MM.1S (cell line): ENCODE results near the gene CAPN10.

Experiments
- DNase-seq: peaks from one replicate; pipeline ENCODE4 v3.0.0-alpha.2; 2015
- H2AFZ ChIP-seq: fragments of 300-600 bp; sonication (generic); 2 replicates; pipeline ENCODE4 v1.6.0; 2016; ENCODE audit warnings: antibody characterized with exemption, low read length
- H3F3A ChIP-seq: fragments of 300-600 bp; sonication (generic); 2 replicates; pipeline ENCODE4 v1.6.1; 2016; ENCODE audit warnings: mild to moderate bottlenecking, antibody characterized with exemption, low read length, moderate library complexity, mixed read lengths; ENCODE audit not compliant: insufficient read depth
- H3K27ac ChIP-seq: fragments of 300-600 bp; sonication (generic); 2 replicates; pipeline ENCODE4 v1.5.1; 2016; ENCODE audit warnings: mild to moderate bottlenecking, low read length
- H3K27me3 ChIP-seq: fragments of 300-600 bp; sonication (generic); replicated peaks from 2 replicates; pipeline ENCODE4 v1.6.0; 2016; ENCODE audit warnings: low read length; ENCODE audit not compliant: insufficient read depth
- H3K36me3 ChIP-seq: fragments of 300-600 bp; sonication (generic); replicated peaks from 2 replicates; pipeline ENCODE4 v1.6.1; 2016; ENCODE audit warnings: mild to moderate bottlenecking, low read length, mixed read lengths; ENCODE audit not compliant: insufficient read depth
- H3K4me1 ChIP-seq: fragments of 300-600 bp; sonication (generic); 2 replicates; pipeline ENCODE4 v1.6.1; 2016; ENCODE audit warnings: low read length, mixed read lengths
- H3K4me2 ChIP-seq: fragments of 300-600 bp; sonication (generic); 2 replicates; pipeline ENCODE4 v1.6.0; 2016; ENCODE audit warnings: low read depth, low read length
- H3K4me3 ChIP-seq: fragments of 300-600 bp; sonication (generic); 2 replicates; pipeline ENCODE4 v1.5.1; 2016; ENCODE audit warnings: low read length, mixed read lengths
- H3K79me2 ChIP-seq: fragments of 300-600 bp; sonication (generic); 2 replicates; pipeline ENCODE4 v1.6.1; 2016; ENCODE audit warnings: mixed run types, low read length, mixed read lengths
- H3K9ac ChIP-seq: fragments of 300-600 bp; sonication (generic); 2 replicates; pipeline ENCODE4 v1.6.1; 2016; ENCODE audit warnings: low read length, mixed read lengths
- H3K9me2 ChIP-seq: fragments of 300-600 bp; sonication (generic); replicated peaks from 2 replicates; pipeline ENCODE4 v1.6.1; 2016; ENCODE audit warnings: mild to moderate bottlenecking, low read length, mixed read lengths; ENCODE audit not compliant: insufficient read depth
- H3K9me3 ChIP-seq: fragments of 300-600 bp; sonication (generic); replicated peaks from 2 replicates; pipeline ENCODE4 v1.6.1; 2016; ENCODE audit warnings: mild to moderate bottlenecking, low read length, mixed read lengths; ENCODE audit not compliant: insufficient read depth
- H4K20me1 ChIP-seq: fragments of 300-600 bp; sonication (generic); 2 replicates; pipeline ENCODE4 v1.6.1; 2016; ENCODE audit warnings: mild to moderate bottlenecking, low read length, moderate library complexity, mixed read lengths; ENCODE audit not compliant: insufficient read depth
- EZH2 ChIP-seq: fragments of 300-600 bp; sonication (generic); optimal IDR thresholded peaks from 2 replicates; pipeline ENCODE3; 2017; ENCODE audit warnings: low read depth, mild to moderate bottlenecking, antibody characterized with exemption, low read length, mixed read lengths
- EZH2phosphoT487 ChIP-seq: fragments of 300-600 bp; sonication (generic); IDR thresholded peaks from 2 replicates; pipeline ENCODE4 v1.6.1; 2018; ENCODE audit warnings: antibody characterized with exemption, low read length
- TF ChIP-seq, protein P1 (sequence below): fragments of 300-600 bp; sonication (generic); IDR thresholded peaks from 2 replicates; pipeline ENCODE4 v1.5.1; 2016; ENCODE audit warnings: antibody characterized with exemption, low read length, mixed read lengths

The CAPN10 gene

DNA sequence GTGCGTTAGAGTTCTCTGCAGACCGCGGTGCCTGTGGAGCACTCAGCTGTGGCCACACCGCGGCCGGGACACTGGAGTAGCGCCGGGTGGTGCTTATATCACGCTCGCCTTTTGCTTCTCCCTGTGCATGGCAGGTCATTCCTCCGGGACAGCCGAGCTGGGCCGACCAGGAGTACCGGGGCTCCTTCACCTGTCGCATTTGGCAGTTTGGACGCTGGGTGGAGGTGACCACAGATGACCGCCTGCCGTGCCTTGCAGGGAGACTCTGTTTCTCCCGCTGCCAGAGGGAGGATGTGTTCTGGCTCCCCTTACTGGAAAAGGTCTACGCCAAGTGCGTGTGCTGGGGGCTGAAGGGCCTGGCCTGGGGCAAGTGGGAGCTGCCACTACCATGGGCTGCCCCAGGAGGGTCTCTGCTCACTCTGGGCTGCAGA, 4.2 kb downstream of the CAPN10 start:
- H3K79me2 ChIP-seq: peaks cover 83% of the 10 kb centered on the region
- H3K27ac ChIP-seq: no peak overlapping the region
- H3K36me3 ChIP-seq: no peaks in the 10 kb centered on the region; the same call in 1 of the 2 replicates
- no peaks in the 10 kb centered on the region for H3K9me3 ChIP-seq
- TF ChIP-seq EZH2phosphoT487 (no peak), EZH2 (no peak)
- TF ChIP-seq, protein P1, sequence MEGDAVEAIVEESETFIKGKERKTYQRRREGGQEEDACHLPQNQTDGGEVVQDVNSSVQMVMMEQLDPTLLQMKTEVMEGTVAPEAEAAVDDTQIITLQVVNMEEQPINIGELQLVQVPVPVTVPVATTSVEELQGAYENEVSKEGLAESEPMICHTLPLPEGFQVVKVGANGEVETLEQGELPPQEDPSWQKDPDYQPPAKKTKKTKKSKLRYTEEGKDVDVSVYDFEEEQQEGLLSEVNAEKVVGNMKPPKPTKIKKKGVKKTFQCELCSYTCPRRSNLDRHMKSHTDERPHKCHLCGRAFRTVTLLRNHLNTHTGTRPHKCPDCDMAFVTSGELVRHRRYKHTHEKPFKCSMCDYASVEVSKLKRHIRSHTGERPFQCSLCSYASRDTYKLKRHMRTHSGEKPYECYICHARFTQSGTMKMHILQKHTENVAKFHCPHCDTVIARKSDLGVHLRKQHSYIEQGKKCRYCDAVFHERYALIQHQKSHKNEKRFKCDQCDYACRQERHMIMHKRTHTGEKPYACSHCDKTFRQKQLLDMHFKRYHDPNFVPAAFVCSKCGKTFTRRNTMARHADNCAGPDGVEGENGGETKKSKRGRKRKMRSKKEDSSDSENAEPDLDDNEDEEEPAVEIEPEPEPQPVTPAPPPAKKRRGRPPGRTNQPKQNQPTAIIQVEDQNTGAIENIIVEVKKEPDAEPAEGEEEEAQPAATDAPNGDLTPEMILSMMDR: no peak
- H3K4me2 ChIP-seq: no peak overlapping the region
- H3K4me3 ChIP-seq: no peak overlapping the region
- no peaks in the 10 kb centered on the region for H3K9me2 ChIP-seq
- H2AFZ ChIP-seq: no peak overlapping the region
- no peaks in the 10 kb centered on the region for H3K27me3 ChIP-seq
- DNase-seq: no peak
- no peaks in the 10 kb centered on the region for H4K20me1 ChIP-seq
- H3F3A ChIP-seq: peaks cover 14% of the 10 kb centered on the region
- peaks cover 9% of the 10 kb centered on the region for H3K4me1 ChIP-seq
- H3K9ac ChIP-seq: no peak overlapping the region

DNA sequence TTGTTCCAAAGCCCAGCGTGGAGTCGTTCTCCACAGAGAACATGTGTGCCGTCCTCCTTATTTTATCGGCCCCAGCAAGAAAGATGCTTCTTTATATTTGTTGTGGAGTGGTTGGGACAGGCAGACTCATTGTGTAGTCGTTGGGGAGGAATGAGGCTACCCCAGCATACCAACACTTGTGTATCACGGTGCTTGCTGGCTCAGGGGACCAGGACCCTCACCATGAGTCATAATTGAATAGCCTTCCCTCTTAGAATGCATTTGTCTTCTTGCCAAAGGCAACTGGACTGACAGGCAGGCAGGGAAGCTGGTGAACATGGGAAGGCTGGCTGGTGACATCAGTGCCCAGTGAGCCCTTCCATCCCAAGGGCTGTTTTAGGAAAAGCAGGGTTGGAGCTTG, 4.7 kb downstream of the CAPN10 start:
- peaks cover 79% of the 10 kb centered on the region for H3K79me2 ChIP-seq
- no peak overlapping the region for H3K27ac ChIP-seq
- no peak overlapping the region for H2AFZ ChIP-seq
- H3K4me2 ChIP-seq: no peak overlapping the region
- H3K9ac ChIP-seq: no peak overlapping the region
- DNase-seq: no peak
- no peaks in the 10 kb centered on the region for H4K20me1 ChIP-seq
- no peaks in the 10 kb centered on the region for H3K9me2 ChIP-seq
- no peaks in the 10 kb centered on the region; the same call in 1 of the 2 replicates for H3K36me3 ChIP-seq
- H3K4me1 ChIP-seq: peaks cover 9% of the 10 kb centered on the region
- H3F3A ChIP-seq: peaks cover 10% of the 10 kb centered on the region
- H3K27me3 ChIP-seq: no peaks in the 10 kb centered on the region
- no peaks in the 10 kb centered on the region for H3K9me3 ChIP-seq
- TF ChIP-seq EZH2phosphoT487 (no peak), EZH2 (no peak)
- TF ChIP-seq, protein P1: no peak
- no peak overlapping the region for H3K4me3 ChIP-seq

DNA sequence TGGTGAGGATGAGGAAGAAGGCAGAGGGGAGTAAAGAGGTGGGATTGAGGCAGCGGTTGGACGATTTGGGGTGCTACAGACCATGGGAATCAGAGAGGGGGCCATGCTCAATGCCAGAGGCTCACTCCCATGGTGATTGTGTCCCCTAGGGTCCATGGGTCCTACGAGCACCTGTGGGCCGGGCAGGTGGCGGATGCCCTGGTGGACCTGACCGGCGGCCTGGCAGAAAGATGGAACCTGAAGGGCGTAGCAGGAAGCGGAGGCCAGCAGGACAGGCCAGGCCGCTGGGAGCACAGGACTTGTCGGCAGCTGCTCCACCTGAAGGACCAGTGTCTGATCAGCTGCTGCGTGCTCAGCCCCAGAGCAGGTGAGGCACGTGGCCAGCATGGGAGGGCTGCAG, 5.2 kb downstream of the CAPN10 start:
- H3K9ac ChIP-seq: no peak overlapping the region
- no peaks in the 10 kb centered on the region for H3K9me3 ChIP-seq
- no peaks in the 10 kb centered on the region; the same call in 1 of the 2 replicates for H3K36me3 ChIP-seq
- no peaks in the 10 kb centered on the region for H3K9me2 ChIP-seq
- TF ChIP-seq EZH2phosphoT487 (no peak), EZH2 (no peak)
- TF ChIP-seq, protein P1: no peak
- H3F3A ChIP-seq: peaks cover 10% of the 10 kb centered on the region
- peaks cover 78% of the 10 kb centered on the region for H3K79me2 ChIP-seq
- H3K27ac ChIP-seq: no peak overlapping the region
- peaks cover 9% of the 10 kb centered on the region for H3K4me1 ChIP-seq
- no peaks in the 10 kb centered on the region for H4K20me1 ChIP-seq
- no peak overlapping the region for H3K4me2 ChIP-seq
- no peak for DNase-seq
- H2AFZ ChIP-seq: no peak overlapping the region
- H3K27me3 ChIP-seq: no peaks in the 10 kb centered on the region
- H3K4me3 ChIP-seq: no peak overlapping the region
